ENCODE measurements around the gene FER.
"Not testable (repeated sequence)": the region's sequence is repeated elsewhere in the genome, so short reads cannot be mapped to it uniquely, and the experiment has no call there.

Gene FER

GRCh38 chr5:109145139-109145538, 397.4 kb downstream of the FER start:
- DNase-seq, result no peak

GRCh38 chr5:109146591-109146990, 398.9 kb downstream of the FER start:
- no peak for DNase-seq

- no peak for DNase-seq
These were observed 404.9 kb downstream of the FER start for GRCh38 chr5:109152565-109152964.

DNA sequence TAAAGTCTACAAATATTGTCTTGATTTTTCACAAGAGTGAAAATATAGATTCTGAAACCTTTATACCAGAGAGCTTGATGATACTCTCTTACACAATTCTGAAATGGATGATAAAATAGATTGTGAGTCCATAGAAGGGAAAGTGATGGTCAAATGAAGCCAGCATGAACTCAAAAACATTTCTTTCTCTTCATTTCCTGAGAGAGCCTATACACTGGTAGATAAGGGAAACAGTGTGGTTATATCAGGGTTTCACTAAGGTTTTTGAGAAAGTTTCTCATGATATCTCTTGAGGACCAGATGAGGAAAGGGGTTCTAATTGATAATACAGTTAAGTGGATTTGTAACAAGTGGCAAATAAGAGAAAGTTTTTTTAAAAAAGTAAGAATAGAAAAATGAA, 407.9 kb downstream of the FER start:
- DNase-seq, result no peak

DNA sequence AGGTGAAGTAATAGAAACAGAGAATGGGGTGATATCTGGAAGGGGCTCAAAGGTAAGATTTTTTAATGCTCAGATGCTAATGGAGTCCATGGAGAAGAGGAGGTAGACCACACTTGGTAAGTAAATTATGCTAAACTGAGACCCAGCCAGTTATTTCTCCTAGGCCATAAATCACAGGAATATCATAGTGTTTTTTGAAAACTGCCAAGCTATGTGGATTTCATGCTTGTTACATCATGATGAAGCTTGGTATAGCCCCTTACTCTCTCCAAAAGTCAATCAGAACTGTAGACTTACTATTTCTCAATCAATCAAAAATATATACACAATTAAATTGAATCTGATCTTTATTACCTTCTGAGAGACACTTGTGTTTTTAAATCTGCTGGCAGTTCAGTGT, 409.2 kb downstream of the FER start:
- no peak for DNase-seq

- DNase-seq, result no peak
These were observed 412.8 kb downstream of the FER start for GRCh38 chr5:109160468-109160867.

DNA sequence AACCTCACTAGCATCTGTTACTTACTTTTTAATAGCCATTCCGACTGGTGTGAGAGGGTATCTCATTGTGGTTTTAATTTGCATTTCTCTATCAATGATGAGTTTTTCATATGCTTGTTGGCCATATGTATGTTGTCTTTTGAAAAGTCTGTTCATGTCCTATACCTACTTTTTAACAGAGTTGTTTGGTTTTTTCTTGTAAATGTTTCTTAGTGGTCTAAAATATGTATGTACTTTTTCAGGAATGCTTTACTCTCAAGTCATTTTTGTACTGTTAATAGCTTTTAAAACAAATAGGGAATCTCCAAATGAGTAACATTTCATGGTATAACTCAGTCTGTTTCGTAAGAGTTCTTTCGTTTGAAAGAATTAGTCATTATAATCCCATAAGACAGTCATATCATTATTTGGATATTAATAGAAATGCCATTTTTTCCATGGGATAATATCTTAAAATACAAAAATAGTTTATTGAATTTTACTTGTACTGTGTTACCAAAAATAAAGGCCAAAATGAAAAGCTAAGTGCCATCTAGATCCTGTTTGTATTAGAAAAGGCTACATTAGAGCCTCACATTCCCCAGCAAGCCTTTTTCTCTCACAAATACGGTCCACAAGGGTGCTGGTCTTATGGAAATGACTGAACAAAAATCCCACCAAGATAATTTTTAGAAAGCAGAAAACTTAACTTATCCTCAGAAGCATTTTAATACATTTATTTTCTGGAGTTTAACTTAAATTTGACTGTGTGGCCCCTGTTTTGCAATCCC, 414.4 kb downstream of the FER start:
- peak in 2 of 3 donors; percentile 68 to 86 for DNase-seq

- DNase-seq, result peak in 1 of 3 donors; percentile 24
These were observed 415.6 kb downstream of the FER start for GRCh38 chr5:109163336-109163735.

DNA sequence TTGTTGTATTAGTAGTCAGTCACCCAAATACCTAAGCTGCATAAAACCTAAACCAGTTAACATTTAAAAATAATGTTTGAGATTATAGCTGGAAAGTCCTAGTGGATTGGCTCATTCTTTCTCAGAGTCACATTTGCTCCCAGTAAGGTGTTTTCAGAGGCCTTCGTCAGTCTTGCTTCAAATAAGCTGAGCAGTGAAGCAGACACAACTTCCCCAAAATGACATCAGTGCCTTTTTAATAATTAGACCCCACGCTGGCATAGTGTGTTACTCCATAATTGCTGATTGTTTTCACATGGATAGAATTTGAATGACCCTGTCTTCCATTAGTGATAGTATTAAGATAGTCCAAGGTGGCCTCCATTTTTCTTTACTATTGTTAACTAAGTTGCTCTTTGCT, 416.3 kb downstream of the FER start:
- no peak for DNase-seq

GRCh38 chr5:109167586-109167985, 419.9 kb downstream of the FER start:
- no peak for DNase-seq

- no peak for DNase-seq
These were observed 420.5 kb downstream of the FER start for GRCh38 chr5:109168151-109168550.

DNA sequence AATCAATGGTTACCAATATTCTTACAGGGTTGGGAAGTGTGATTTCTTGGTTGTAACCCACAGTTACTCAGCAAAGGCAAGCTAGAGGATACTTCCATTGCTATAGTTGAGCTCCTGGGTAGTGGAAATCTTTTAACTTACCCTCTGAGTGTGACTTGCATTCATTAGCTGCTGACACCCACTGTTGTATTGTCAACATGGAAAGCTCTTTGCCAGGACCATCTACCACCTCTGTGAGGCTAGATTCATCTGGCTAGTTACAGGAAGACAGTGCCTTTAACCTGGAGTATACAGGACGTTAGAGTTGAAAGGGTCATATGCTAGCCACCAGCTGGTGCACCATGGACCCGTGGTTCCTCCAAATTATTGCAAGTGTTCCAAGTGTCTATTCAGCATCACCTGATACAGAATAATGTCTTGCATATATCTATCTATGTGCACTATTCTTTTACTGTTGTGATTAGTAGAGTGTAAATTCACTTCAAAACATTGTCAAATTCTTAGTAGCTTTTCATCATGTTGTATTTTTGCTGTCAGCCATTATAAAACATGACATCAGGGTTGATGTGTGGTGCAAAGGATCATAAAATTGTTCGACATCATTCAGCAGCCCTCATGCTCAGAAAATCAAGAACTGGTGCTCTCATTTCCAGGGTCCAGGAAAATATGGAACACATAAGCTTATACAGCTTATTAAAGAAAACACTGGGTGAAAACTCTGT, 423.1 kb downstream of the FER start:
- no peak for DNase-seq

- not testable (repeated sequence) for DNase-seq
These were observed 423.9 kb downstream of the FER start for GRCh38 chr5:109171437-109172073.

GRCh38 chr5:109173036-109173794, 425.5 kb downstream of the FER start:
- no peak for DNase-seq

GRCh38 chr5:109177227-109177626, 429.5 kb downstream of the FER start:
- DNase-seq, result no peak

DNA sequence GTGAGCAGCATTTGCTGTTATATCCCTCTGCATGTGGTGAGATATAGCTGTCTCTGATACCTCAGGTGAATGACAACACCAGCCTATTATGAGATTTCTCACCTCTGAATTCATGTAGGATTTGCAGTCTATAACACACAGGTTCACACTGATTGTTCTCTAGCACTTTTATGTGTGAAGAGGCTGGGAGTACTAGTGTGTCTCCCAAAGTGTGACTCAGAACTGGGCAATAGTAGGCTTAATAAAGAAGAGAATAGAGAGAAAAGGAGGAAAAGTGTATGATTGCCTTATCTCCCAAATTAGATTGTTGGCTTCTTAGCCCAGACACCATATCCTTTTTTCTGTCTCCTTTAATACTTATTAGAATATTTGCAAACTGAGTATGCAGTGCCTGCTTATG, 430.1 kb downstream of the FER start:
- DNase-seq, result no peak

GRCh38 chr5:109180668-109181067, 433.0 kb downstream of the FER start:
- DNase-seq, result no peak

GRCh38 chr5:109186759-109187158, 439.1 kb downstream of the FER start:
- no peak for DNase-seq

DNA sequence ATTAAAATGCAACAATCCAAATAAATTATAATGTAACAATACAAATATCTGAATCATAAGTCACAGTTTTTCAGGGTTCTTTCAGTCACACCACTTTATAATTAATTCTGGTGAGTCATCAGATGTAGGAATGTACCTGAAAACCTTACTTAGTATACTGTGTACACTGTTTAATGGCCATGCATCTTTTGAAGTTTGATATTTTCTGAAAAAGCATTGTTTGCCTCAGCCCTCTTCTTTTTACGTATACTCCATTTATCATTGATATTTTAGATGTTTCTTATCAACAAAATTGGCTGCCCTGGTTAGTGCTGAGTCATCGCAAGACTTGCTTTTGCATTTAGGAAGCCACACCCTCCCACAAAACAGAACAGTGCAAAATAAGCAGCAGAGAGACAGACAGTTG, 443.5 kb downstream of the FER start:
- peak in 2 of 3 donors; percentile 12 to 28 for DNase-seq

GRCh38 chr5:109192027-109192426, 444.3 kb downstream of the FER start:
- DNase-seq, result no peak

GRCh38 chr5:109192555-109193281, 445.0 kb downstream of the FER start:
- DNase-seq, result no peak

GRCh38 chr5:109195667-109196066, 448.0 kb downstream of the FER start:
- no peak for DNase-seq

Data from suppressor macrophage treated with lipopolysaccharide for 1 hour (primary cell).